T47D (cell line): Measurements from ENCODE around the gene HMGA1.

Source experiments
- DNase-seq, 2 experiments: peaks; one replicate each; pipeline versions ENCODE4 v3.0.0 to v3.0.0-alpha.2; 2011 to 2012; ENCODE audit warnings: low read depth in 1 of 2, low spot score in 1 of 2
- JUND ChIP-seq: IDR thresholded peaks from 2 replicates; pipeline ENCODE4 v1.6.1; 2012; ENCODE audit warnings: low read depth
- in situ Hi-C: cut with HindIII; loops from 2 replicates; pipeline ENCODE4 v1.10.0; 2016; ENCODE audit warnings: low sequenced_read_pairs, low pct_unique_long_range_greater_than_20kb

HMGA1 gene

GRCh38 chr6:34272013-34272926, 35.6 kb downstream of the HMGA1 start:
- no peak for TF ChIP-seq JUND
- in situ Hi-C loops = no loop called here
- DNase-seq = no peak

DNA sequence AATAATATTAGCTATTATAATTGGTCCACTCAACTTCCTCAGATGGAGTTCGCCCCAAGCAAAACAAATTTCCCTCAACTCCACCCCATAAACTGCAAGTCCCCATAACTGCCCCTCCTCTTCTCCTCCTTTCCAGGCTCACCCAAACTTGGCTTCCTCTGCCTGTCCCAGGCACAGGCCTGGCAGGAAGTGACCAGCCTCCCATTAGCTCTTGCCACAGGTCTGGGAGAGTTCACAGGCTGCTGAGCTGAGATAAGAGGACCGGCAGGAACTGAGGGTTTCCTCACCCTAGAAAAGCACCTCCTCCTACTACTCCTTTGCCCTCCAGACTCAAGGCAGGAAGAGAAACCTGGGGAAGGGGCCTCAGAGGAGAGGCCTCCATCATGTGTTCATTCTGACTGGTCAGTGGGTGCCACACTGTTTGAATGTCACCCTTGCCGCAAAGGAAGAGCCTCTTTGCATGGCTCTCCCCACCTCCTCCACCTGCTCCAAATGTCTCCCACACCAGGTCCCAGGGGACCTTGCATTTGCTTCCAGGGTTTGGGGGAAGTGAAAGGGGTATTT, 36.7 kb downstream of the HMGA1 start:
- in situ Hi-C loops = no loop called here
- no peak for TF ChIP-seq JUND
- DNase-seq = no peak

- in situ Hi-C loops = no loop called here
- TF ChIP-seq JUND = no peak
- DNase-seq = no peak
These were observed 37.5 kb downstream of the HMGA1 start for GRCh38 chr6:34274129-34274528.

DNA sequence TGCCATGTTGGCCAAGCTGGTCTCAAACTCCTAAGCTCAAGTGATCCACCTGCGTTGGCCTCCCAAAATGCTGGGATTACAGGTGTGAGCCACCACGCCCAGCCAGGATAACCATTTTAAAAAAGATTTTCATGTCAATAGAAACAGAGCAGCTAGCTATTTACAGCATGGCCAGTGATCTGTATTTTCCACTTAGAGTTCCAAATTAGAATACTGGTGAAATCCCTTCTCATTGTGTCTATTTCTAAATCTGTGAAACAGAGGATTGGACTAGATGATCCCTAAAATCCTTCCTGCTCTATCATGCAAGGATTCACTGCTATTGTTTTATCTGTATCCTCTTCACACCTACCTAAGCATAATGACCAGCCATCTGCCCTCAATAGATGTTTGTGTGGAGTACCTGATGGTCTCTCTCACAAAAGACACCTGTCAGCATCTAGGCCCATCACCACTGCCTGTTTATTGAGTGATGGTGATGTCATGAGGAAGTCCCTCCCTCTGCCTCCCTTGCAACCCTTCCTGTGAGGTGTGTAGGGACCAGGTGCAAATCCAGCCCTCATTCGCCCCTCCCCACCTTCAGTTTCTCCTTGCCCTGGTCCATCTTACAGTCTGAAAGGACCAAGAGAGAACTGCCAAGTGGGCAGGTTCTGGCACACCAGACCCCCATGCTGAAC, 38.6 kb downstream of the HMGA1 start:
- in situ Hi-C loops = no loop called here
- no peak for TF ChIP-seq JUND
- DNase-seq = no peak

DNA sequence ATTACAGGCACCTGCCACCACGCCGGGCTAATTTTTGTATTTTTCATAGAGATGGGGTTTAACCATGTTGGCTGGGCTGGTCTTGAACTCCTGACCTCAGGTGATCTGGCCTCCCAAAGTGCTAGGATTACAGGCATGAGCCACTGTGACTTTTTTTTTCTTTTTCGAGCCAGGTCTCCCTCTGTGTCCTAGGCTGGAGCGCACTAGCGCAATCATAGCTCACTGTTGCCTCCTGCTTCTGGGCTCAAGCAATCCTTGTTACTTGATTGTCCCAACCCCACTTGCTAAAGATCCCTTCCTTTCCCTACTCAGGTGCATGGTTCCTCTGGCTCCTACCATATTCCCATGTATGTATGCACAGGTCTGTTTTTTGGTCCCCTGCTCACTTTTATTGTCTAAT, 39.5 kb downstream of the HMGA1 start:
- no peak for TF ChIP-seq JUND
- no peak for DNase-seq
- in situ Hi-C loops = no loop called here

DNA sequence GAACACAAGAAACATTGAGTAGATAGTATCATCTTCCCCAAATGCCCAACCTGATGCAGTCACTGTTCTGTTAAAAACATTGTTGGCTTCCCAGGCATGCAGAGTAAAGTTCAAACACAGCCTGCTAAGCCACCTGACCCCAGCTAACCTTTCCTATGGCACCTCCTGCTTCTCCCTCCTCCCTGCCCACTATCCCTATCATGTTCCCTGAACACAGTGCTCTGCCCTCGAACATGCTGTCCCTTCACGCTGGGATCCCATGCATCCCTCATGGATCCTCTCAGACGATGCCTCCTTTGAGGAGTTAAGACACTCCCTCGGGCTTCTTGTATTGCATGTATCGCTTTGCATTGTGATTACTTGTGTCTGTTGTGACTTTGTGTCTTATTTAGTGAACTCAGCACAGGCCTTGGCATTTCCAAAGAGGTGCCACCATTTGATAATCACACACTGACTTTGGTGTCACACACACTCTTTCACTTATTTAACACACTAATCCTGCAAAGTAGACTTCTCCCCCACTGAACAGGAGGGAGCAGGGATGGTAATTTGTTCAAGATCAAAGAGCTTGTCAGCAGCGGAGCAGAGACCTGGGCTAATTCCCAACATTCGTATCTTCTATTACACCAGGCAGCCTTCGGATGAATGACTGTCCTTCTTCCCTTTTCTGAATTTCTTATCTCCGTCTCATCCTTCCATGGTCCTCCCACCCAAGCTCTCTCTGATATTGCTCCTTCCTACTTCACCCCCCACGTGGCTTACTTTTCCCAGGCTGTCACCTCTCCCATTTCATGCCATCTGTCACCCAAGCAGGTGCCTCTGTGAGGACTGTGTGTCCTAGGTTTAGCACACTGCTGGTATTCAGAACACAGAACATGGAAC, 40.4 kb downstream of the HMGA1 start:
- in situ Hi-C loops = no loop called here
- TF ChIP-seq JUND = no peak
- no peak for DNase-seq

GRCh38 chr6:34277763-34278112, 41.1 kb downstream of the HMGA1 start:
- in situ Hi-C loops = no loop called here
- no peak for DNase-seq
- TF ChIP-seq JUND = no peak

DNA sequence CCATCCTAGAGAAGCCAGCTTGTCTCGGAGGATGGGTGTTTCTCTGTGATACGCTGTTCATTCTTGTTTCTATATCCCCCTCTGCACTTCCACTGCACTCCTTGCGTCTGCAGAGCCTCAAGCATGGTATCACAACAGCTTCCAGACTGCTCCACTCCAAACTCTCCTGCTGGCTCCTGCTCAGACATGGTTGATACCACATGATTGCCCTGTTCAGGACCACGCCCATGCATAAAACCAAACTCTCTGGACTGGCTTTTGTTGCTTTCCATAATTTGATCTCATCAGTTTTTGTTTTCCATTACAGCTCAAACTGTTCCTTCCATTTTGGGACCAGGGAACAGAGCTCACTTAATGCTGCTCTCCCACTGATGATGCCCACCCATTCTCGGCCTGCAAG, 42.2 kb downstream of the HMGA1 start:
- no peak for DNase-seq
- no peak for TF ChIP-seq JUND
- in situ Hi-C loops = no loop called here

GRCh38 chr6:34280216-34280615, 43.5 kb downstream of the HMGA1 start:
- TF ChIP-seq JUND = no peak
- in situ Hi-C loops = no loop called here
- DNase-seq = no peak

DNA sequence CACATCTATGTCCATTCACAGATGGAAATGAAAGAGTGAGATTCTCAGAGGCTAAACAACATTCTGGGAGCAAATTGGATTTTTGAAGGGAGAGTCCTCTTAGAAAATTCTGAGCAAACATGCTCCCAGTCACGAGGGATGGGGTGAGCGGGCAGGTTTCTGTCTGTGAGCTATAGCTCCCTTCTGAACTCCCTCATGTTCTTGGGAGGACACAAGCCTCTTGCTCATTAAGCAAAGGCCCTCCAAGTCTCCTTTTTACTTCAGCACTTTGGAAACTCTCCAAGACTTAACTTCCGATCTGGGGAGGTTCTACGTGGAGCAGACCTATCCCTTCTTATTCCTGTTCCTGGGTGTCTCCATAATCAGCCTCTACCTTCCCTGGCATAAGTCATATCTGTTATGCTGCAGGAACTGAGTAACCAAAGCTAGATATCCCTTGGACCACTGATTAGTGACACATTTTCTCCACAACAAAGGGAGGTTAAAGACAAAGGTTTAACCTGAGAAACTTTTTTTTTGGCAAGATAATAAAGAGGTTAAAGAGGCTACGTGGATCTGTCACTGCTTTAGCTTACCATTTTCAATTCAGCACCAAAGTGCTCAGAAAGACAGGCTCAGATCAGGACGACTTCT, 45.1 kb downstream of the HMGA1 start:
- no peak for DNase-seq
- no peak for TF ChIP-seq JUND
- in situ Hi-C loops = no loop called here

DNA sequence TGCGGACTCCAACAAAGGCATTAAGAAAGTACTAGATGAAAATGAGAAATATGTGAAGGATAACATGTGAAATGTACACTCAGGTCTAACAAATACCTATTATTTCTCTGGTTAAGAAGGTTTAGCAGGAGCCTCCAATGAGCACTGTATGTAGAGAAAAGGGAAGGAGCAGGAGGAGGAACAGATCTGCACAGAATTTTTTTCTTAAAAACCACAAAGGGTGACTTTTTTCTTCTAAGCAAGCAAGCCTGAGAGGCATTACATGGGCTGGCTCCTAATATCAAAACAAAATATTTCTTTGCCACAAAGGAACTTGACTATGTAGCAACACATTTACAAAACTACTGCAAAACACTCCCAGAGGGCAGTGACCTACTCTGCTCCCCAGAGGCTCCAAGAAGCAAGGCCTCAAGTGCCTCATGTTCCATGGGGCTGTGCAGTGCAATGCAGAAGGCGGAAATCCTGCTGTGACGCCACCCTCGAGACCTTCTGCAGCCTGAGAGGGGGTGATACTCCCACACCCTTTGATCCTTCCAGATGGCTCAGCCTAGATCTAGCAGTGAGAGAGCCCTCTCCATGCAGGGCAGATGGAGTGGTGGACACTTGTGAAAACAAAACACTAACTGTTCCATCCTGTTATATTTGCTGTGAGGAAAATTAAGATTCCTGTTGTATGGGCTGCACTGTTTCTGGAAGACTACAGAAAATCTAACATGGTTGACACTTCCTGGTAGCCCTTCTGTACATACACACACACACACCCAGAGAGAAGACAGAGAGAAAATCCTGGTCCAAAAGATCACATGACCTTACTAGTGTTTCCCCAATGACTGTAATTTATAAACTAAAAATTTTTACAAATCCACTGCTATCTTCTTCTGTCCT, 48.1 kb downstream of the HMGA1 start:
- no peak for DNase-seq
- no peak for TF ChIP-seq JUND

More for the DNA sequence above, 48.1 kb downstream of the HMGA1 start:
- in situ Hi-C loops = no loop called here
